ENCODE results near the gene SLC4A9.
"Not testable (repeated sequence)": the region's sequence is repeated elsewhere in the genome, so short reads cannot be mapped to it uniquely, and the experiment has no call there.

Gene SLC4A9

DNA sequence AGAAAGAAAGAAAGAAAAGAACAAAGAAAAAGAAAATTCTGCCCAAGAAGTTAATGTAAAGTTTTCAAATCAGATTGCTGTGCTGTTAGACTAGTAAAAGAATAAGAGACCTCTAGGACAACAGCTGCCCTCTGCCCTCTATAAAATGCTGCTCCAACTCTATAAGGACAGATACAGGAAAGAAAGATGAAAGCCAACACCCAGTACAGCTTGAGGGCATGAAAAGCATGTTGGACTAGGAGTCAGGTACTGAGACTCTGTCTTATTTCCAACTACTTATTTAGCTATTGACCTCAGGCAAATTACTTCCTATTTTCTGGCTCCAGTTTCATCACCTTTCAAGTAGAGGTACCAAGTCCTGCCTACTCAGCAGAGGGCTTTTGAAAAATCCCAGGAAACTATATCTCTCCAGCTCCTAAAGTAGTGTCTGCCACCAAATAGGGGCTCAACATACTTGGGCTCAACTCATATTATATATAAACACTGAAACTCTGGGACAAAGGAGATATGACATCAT, 19.3 kb upstream of the SLC4A9 start:
- Mint-ChIP-seq H3K27me3 (ENCODE audit: low read depth, poor library complexity) (peaks cover 31% of the 10 kb centered on the region), H3K4me3 (no peak overlapping the region), H3K27ac (no peak overlapping the region), H3K4me1 (peaks cover 22% of the 10 kb centered on the region), H3K9me3 (no peaks in the 10 kb centered on the region), H3K36me3 (ENCODE audit: low read depth) (no peaks in the 10 kb centered on the region)
- DNase-seq: no peak
- TF ChIP-seq, protein P1, sequence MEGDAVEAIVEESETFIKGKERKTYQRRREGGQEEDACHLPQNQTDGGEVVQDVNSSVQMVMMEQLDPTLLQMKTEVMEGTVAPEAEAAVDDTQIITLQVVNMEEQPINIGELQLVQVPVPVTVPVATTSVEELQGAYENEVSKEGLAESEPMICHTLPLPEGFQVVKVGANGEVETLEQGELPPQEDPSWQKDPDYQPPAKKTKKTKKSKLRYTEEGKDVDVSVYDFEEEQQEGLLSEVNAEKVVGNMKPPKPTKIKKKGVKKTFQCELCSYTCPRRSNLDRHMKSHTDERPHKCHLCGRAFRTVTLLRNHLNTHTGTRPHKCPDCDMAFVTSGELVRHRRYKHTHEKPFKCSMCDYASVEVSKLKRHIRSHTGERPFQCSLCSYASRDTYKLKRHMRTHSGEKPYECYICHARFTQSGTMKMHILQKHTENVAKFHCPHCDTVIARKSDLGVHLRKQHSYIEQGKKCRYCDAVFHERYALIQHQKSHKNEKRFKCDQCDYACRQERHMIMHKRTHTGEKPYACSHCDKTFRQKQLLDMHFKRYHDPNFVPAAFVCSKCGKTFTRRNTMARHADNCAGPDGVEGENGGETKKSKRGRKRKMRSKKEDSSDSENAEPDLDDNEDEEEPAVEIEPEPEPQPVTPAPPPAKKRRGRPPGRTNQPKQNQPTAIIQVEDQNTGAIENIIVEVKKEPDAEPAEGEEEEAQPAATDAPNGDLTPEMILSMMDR (IDR thresholded peaks at IDR 0.05): no peak

DNA sequence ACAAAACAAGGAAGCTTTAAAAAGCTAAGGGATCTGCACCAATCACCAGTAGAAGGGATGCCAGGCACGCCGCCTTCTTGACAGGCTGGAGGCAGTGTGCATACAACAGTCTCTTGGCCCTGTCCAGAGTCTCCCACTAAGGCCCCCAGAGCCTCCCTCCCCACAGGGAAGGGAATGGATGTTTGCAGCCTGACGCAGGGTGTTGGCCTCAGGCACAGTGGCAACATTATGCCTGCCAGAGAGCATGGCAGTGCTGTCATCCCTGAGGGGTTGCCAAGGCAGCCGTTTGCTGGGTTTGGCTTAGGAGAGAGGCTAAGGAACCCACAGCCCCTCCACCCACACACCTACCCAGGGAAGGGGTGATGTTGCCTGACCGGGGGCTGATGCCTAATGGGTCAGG, 18.4 kb upstream of the SLC4A9 start:
- H3K27ac Mint-ChIP-seq: no peak overlapping the region
- DNase-seq: no peak
- peaks cover 37% of the 10 kb centered on the region for H3K27me3 Mint-ChIP-seq (ENCODE audit: low read depth, poor library complexity)
- H3K9me3 Mint-ChIP-seq: no peaks in the 10 kb centered on the region
- TF ChIP-seq, protein P1 (IDR thresholded peaks at IDR 0.05): no peak
- H3K4me3 Mint-ChIP-seq: no peak overlapping the region
- no peaks in the 10 kb centered on the region for H3K36me3 Mint-ChIP-seq (ENCODE audit: low read depth)
- H3K4me1 Mint-ChIP-seq: peaks cover 15% of the 10 kb centered on the region

DNA sequence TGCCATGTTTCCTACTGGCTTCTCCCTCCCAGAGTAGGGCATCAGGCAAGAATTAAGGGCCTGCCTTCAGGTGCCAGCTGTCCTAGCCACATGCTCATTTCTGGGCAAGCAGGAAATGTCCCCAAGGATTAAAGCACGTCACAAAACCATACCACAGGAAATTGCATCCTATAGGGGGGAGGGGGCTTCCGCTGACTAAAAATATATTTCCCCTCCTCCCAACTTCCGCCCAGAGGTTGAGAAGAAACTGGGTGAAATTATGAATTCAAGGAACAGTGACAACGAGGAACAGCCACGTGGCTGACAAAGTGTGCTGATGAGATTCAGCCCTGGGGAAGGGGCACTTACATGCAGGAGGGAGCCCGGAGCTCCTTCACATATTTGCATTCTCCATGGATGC, 17.7 kb upstream of the SLC4A9 start:
- no peak for DNase-seq
- no peak overlapping the region for H3K4me3 Mint-ChIP-seq
- peaks cover 17% of the 10 kb centered on the region for H3K4me1 Mint-ChIP-seq
- no peaks in the 10 kb centered on the region for H3K9me3 Mint-ChIP-seq
- TF ChIP-seq, protein P1 (IDR thresholded peaks at IDR 0.05): no peak
- no peak overlapping the region for H3K27ac Mint-ChIP-seq
- H3K27me3 Mint-ChIP-seq (ENCODE audit: low read depth, poor library complexity): peaks cover 44% of the 10 kb centered on the region
- no peaks in the 10 kb centered on the region for H3K36me3 Mint-ChIP-seq (ENCODE audit: low read depth)

DNA sequence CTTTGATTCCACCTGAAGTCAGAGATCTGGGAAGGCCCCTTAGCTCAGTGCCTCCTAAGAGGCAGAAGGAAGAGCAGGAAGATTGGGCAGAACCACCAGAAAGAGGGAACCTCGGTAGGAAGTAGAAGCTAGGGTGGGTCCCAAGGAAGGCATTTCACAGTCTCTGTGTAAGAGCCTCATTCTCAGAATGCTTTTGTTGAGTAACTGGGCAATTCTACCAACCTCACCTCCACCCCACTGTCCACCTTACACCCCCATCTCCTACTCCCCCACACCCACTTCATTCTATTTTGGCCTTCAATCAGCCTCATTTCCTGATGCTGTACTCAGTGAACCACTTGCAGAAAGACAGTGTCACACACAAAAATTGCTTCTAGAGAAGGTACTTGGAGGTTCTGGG, 17.1 kb upstream of the SLC4A9 start:
- Mint-ChIP-seq H3K27me3 (ENCODE audit: low read depth, poor library complexity) (peaks cover 50% of the 10 kb centered on the region), H3K4me3 (no peak overlapping the region), H3K9me3 (no peaks in the 10 kb centered on the region), H3K27ac (no peak overlapping the region), H3K4me1 (peaks cover 20% of the 10 kb centered on the region), H3K36me3 (ENCODE audit: low read depth) (no peaks in the 10 kb centered on the region)
- DNase-seq: no peak
- TF ChIP-seq, protein P1 (IDR thresholded peaks at IDR 0.05): no peak

DNA sequence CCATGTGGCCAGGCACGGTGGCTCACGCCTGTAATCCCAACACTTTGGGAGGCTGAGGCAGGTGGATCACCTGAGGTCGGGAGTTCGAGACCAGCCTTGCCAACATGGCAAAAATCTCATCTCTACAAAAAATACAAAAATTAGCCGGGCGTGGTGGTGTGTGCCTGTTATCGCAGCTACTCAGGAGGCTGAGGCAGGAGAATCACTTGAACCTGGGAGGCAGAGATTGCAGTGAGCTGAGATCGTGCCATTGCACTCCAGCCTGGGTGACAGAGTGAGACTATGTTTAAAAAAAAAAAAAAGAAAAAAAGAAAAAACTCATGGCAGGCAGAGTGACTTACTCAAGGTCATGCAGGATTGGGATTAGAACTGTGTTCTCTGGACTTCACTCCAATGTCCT, 16.1 kb upstream of the SLC4A9 start:
- DNase-seq; H3K9me3 Mint-ChIP-seq; H3K27ac Mint-ChIP-seq; H3K4me3 Mint-ChIP-seq; H3K36me3 Mint-ChIP-seq (ENCODE audit: low read depth): not testable (repeated sequence)
- Mint-ChIP-seq H3K4me1 (peaks cover 20% of the 10 kb centered on the region), H3K27me3 (ENCODE audit: low read depth, poor library complexity) (peaks cover 58% of the 10 kb centered on the region)

DNA sequence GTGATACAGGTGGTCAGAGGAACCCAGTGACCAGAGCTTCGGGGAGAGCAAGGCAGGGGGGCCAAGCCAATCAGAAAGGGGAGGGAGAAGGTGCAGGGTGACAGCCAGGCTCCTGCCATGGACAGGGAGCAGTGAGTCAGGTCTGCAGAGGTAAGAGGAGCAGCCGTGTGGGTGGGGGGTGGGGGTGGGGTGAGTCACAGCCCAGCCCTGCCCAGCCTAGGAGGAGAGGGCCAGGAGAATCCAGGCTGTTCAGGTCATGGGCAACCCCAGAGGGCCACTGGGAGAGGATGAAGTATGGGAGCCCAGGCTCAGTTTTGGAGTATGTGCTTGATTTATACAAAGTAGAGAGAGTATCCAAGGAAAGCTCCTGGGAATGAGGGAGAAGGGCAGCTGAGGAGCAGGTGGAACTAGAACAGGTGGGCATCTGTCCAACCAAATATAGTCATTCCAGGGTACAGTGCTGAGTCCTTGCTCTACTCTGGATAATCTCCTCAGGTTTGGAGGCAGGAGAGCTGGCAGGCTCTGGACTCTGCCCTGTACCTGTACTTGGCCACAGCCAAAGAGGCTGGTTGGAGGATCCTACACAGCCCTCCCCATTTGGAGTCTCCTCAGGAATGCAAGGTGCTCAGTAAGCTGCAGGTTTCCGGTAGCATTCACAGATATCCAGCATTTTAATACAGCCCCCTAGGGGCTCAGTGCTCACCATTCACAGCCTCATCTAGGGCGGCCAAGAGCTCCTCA, 15.1 kb upstream of the SLC4A9 start:
- TF ChIP-seq, protein P1 (IDR thresholded peaks at IDR 0.05): no peak
- Mint-ChIP-seq H3K9me3 (no peaks in the 10 kb centered on the region), H3K36me3 (ENCODE audit: low read depth) (no peaks in the 10 kb centered on the region), H3K27ac (no peak overlapping the region), H3K27me3 (ENCODE audit: low read depth, poor library complexity) (peaks cover 66% of the 10 kb centered on the region), H3K4me3 (peak overlapping the region; percentile 81), H3K4me1 (peaks cover 20% of the 10 kb centered on the region)
- no peak for DNase-seq
